NCI-H2196 (cell line): ENCODE measurements around the gene CD164.
A peak's percentile ranks its signal among the peaks of the same experiment; 100 is the strongest.
"Not testable (repeated sequence)": the region's sequence is repeated elsewhere in the genome, so short reads cannot be mapped to it uniquely, and the experiment has no call there.

Experiments used
- DNase-seq: peaks from one replicate; lab custom pipeline; 2025; ENCODE audit not compliant: unreplicated experiment; lab: John Stamatoyannopoulos, UW

CD164 gene

DNA sequence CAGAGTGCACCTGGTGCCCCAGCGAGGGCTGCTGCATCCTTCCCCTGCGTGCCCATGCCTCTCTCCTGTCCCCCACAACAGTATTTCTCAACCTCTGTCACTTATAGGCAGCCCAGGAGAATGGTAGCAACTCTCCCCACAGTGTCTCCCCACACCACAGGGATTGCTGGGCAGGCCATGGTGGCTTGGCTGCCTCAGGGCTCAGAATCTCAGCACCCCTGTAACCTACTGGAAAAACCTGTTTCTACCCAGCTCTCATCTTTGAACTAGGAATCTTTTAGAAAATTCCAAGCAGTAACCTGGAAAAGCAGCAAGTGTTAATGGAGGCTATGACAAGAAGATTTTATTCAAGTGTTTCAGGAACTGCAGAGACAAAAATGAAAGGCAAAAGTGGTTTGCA lies 38.0 kb downstream of the CD164 start:
- no peak for DNase-seq

DNA sequence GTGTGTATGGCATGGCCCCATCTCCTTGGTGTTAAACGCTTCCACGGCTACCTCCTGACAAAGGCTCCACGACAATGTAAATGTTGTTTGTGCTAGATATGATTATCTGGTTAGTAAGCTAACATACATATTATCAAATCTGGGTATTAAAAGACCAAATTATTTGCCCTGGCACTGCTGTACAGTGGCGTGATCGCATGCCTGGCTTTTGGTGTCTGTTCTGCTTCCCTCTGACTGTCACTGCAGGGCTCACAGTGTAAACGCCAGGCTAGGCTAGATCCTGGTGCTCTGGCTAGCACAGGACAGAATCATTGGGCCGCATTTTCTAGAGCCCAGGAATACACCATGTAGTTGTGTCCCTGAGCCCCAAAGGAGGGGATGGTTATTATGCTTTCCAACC lies 38.7 kb downstream of the CD164 start:
- no peak for DNase-seq

DNA sequence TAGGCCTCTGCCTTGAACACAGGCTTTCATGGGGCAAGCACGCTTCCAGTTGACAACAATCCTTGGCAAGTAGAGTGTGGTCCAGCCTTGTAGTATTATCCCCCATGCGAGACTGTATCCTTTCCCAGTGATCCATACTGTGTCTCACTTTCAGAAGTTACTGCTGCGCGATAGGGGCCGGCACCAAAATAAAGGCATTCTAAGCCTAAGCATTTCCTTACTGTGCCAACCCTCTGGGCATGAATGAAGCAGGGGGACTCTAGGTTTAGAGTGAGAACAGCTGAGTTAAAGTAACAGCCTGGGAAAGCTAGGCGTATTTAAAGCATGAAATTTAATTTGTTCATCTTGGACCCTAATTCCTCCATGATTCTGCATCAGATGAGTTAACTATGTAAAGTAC lies 39.4 kb downstream of the CD164 start:
- no peak for DNase-seq

DNA sequence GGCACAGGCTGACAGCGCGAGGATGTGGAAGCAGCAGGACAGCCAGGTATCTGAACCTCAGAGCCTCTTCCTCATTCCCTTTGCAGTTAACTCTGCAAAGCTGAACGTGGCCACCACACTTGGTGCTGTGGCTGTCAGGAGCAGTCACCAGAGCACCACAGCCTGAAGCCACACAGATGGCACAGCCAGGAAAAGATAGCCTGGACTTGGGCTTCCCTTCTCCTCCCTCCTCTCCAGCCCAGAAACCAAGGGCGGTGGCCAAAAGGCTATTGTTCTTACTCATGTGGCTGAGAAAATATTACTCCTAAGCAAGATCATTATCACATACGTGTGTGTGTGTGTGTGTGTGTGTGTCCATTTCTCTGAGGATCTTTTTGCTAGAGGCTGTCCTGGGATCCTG lies 39.8 kb downstream of the CD164 start:
- DNase-seq, result no peak

DNA sequence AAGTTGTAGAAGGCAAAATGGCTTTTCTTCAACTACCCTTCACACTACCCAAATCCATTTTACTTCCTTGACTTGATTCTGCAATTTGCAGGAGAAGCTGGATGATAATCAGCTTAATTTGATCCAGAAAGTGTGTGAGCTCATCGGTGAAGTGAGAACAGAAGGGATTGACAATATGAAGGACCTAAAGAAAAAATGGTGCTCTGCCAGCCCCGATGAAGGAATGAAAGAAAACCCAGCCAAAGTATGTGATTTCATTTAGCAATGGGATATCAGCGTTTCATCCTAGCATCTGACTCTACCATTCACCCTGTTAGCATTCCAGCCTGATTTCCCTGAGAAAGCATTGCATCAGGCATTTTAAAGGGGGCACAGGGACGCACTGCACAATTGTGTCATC lies 41.5 kb downstream of the CD164 start:
- no peak for DNase-seq

DNA sequence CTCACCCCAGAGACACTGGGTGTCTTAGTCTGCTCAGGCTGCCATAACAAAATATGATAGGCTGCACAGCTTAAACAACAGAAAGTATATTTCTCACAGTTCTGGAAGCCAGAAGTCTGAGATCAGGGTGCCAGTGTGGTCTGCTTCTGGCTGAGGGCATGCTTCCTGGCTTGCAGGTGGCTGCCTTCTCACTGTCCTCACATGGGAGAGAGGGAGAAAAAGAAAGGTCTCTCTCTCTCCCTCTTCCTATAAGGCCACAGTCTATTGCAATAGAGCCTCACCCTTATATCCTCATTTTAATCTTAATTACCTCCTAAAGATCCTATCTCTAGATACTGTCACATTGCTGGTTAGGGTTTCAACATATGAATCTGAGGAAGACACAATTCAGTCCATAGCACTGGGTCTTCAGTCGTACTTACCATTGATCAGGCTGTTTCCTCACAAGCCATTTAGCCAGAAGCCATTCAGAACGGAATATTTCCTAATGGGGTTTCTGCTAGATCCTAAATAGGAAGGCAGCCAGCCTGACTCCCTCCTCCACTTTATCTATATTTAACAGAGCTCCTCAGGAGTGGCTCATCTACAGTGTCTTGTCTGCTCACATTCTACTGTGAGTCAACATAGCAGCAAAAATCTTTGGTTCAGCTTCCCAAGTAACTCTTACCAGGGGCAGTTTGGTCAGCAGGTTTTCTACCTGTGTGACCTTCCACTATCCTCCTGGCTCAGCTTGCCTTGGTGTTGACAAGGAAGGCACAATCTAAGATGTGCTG lies 42.2 kb downstream of the CD164 start:
- no peak for DNase-seq

DNA sequence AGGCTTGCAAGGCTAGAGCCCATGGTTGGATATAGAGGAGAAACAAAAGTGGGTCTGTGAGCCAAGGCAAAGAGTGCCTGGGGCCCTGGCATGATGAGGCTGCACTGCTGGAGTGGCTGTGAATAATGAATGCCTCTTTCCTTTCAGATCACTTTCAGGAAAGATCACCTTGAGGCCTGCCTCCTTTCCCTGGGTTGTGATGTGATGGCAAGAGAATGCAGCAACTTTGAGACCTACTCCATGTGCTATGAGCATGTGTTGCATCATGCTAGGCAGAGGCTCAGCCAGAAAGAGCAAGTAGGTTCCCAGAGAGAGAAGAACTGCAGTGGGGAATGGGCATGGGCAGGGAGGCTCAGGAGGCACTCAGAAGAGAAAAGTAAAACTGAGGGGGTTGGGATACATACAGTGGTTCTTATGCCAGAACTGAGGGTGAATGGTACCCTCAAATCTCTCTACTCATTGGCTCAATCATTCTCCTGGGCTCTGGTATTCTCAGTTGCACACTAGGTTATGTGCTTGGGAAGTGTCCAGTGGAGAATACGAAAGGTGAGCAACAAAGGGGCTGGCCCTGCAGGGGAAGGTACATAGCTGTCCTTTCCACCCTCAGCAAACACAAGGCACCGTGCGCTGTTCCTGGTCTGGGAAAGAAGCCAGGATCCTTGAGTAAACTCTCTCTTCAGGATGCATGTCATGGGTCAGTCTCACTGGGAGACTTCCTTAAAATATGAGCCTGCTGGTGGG lies 45.9 kb downstream of the CD164 start:
- DNase-seq, result peak; percentile 76

DNA sequence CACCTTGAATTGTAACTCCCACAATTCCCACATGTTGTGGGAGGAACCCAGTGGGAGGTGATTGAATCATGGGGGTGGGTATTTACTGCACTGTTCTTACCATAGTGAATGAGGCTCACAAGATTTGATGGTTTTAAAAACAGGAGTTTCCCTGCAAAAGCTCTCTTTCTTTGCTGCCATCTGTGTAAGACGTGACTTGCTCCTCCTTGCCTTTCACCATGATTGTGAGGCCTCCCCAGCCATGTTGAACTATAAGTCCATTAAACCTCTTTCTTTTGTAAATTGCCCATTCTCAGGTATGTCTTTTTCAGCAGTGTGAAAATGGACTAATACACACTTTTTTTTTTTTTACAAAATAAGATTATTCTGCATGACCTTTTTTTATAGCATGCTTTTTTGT lies 48.4 kb downstream of the CD164 start:
- DNase-seq, result not testable (repeated sequence)

DNA sequence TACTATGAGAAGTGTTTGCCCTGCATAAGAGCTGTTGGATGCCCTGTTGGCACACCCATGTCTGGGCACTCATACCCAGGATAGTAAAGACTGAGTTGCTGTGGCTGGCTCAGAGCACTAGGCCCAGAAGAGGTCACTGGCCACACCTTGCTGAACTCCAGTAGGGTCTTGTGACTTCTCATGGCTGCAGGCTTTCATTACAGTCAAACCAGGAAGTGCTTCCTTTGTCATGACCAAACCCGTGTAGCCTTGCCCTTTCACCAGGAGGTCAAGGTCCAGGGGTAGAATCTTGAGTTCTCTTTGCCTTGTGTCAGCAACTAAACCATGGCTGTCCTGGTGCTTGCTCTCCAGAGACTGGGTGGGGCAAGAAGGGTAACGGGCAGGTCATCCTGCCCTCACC lies 49.5 kb downstream of the CD164 start:
- DNase-seq, result no peak

DNA sequence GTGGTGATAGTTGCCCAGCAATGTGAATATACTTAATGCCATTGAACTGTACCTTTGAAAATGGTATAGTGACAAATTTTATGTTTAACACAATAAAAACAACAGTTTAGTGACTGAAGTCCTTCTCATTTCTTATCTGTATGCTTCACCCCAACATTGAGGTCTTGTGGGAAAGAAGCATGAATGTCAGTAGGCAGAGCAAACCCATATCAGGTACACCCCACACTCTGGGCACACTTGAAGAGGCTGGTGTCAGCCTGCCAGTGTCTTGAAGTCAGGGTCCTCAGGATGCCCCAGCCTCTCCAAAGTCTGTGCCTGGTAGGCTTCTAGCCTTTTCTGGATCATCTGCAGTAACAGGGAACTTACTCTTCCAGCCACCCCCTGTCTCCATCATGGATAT lies 51.2 kb downstream of the CD164 start:
- no peak for DNase-seq

DNA sequence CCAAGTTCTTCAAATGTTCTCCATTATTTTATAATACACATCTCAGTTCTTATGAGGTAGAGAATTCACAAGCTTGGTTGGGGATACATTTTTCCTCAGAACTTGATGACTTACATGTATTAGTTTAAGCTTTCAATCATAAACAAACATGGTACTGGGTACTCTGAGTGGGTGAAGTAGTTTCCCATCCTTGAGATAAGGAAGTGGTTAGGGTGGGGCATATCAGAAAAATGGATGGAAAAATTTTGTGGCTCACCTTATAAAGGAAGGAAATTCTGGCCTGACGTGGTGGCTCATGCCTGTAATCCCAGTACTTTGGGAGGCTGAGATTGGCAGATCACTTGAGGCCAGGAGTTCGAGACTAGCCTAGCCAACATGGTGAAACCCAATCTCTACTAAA lies 52.0 kb downstream of the CD164 start:
- no peak for DNase-seq

DNA sequence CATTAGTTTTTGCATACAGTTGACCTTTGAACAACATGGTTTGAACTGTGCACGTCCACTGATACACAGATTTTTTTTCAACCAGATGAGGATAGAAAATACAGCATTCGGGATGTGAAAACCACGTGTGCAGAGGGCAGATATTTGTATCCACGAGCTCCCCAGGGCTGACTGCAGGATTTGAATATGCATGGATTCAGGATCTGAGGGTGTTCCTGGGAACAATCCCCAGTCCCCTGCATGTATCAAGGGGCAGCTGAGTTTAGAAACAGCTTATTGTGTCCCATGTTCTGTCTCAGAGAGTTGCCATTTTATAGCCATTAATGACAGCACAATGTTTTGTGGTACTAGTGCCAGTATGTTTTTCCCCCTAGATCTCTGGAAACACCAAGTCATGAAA lies 53.6 kb downstream of the CD164 start:
- no peak for DNase-seq

DNA sequence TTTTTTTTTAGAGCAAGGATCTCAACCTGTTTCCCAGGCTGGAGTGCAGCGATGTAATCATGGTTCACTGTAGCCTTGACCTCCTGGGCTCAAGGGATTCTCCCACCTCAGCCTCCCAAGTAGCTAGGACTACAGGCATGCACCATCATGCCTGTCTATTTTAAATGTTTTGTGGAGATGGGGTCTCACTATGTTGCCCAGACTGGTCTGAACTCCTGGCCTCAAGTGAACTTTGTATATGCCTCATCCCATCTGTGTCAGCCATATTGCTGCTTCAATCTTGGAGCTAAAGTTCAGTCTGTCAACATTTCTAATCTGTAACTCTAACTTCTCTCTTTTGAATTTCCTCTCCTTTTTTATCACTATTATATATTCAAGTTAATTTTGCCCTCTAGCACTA lies 54.3 kb downstream of the CD164 start:
- DNase-seq, result no peak

DNA sequence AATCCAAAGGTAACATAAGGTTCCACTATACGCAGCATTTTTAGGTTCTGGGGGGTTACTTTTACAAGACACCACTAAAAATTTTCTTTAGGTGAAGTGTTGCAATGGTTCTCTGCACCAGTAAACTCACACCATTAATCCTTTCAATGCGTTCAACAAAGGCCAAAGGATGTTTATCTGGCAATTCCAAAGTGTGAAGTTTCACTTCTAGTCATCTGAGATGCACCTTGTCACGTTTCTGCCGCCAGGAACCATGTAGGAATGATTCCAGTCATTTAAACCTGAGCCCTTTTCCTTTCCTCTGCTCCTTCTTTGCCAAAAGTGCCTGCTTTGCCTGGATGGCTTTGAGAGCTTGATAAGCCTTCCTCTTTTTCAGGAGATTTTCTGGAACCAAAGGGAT lies 54.8 kb downstream of the CD164 start:
- no peak for DNase-seq

DNA sequence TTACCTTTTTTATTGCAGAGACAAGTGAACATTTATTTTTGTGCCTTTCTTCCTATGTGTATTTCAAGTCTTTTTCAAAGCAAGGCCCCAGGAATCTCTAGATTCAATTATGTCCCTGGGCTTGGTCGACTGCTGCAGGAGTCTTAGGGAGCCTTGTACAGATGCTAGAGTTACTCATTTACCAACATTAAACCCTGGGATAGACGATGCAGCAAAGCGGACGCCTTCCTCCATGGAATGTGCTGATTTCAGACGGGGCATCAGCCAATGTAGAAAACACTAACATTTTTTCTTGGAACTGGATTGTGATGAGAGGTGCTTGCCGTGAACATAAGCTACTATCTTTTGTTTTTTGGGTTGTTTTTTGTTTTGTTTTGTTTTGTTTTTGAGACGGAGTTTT lies 55.9 kb downstream of the CD164 start:
- DNase-seq, result no peak

DNA sequence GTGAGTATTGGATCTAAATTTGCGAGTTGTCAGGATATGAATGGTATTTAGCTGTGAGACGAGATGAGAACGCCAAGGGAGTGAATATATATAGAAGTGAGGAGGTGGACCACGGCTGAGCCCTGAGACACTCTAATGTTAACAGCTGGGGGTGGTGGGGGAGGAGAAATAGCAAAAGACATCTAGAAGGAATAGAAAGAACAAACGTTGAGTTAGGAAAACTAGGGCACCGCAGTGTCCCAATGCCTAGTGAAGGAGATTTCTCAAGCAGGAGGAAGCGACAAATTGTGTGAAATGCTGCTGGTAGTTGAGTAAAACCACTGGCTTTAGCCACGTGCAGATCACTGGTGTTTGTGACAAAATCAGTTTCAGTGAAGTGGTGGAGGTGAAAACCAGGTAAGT lies 56.9 kb downstream of the CD164 start:
- DNase-seq, result no peak

DNA sequence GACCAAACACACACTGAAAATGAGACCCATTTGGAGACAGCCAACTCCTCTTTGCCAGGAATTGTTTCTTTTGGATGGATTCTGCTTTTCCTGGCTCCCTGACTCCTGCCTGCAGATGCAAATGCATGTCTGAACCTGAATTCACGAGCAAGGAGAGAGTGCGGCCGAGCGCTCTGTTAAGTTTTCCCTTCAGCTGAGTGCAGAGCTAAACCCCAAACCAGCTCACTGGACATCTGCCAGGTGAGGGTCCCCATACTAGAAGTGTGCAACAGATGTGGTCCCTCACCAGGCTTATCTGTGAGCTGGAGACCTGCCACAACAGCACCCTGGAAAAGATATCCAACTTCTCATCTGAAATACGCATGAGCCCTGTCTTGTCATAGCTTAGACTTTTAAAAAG lies 59.0 kb downstream of the CD164 start:
- DNase-seq, result no peak

DNA sequence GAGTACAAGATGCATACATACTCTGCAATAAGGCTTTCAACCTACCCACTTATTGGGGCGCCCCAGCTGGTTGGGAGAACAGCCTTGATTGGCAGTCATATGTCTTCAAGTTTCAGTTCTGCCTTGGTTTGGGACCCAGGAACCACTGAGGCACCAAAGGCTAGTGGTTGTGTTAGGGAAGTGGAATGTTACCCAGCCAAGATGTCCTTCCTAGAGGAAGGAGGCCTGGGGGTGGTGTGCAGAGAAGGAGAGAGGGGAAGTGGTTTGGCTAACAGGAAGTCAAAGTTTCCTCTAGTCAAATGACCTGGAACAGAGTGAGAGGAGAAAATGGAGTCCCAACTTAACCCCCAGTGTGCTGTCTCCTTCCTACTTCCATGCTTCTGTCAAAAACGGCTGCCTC lies 59.4 kb downstream of the CD164 start:
- DNase-seq, result no peak

DNA sequence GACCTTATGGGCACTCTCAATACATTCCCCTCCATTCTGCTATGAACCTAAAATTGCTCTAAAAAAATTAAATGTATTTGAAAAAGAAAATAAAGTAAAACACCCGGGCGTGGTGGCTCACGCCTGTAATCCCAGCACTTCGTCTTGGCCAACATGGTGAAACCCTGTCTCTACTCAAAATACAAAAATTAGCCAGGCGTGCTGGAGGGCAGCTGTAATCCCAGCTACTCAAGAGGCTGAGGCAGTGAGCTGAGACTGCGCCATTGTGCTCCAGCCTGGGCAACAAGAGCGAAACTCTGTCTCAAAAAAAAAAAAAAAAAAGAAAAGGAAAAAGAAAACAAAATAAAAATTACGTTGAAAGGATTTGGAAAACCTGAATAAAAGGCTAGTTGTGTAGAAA lies 60.5 kb downstream of the CD164 start:
- no peak for DNase-seq

DNA sequence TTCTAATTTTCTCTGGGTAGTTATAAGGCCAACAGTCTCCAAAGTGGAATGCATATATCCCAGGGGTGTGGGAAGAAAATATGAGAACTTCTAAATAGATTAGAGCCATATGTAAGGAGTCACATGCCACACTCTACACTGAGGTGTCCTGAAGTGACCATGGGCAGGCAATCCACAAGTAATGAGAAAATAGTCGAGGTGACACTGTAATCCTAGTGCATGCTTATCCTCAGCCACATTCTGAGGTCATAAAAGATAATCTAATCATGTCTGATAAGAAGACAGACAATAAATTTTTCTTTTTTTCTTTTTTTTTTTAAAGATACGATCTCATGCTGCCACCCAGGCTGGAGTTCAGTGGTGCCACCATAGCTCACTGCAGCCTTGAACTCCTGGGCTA lies 62.2 kb downstream of the CD164 start:
- DNase-seq, result no peak

DNA sequence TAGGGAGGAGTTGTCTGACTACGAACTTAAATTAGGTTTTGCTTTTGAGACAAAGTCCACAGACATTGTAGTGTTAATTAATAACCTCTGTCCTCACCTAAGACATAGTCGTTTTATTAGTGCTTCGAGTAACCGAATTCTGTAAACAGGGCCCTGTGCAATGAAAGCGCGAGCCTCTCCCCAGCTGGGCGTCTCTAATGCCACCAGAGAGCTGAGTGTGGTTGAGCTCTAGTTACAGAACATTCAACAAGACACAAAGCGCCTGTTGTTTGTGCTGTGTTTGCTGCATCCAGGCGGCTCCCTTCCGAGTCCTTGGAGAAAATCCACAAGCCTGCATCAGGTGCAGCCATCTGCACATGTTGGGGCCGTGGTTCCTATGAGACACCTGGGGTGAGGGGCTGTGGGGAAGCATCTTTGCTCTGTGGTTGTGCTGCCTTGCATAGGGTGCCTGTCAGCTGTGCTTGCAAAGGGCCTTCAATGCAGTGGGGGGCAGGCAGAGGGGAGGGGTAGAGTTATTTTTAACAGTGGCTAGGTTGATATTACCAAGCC lies 63.9 kb downstream of the CD164 start:
- DNase-seq, result peak; percentile 90

DNA sequence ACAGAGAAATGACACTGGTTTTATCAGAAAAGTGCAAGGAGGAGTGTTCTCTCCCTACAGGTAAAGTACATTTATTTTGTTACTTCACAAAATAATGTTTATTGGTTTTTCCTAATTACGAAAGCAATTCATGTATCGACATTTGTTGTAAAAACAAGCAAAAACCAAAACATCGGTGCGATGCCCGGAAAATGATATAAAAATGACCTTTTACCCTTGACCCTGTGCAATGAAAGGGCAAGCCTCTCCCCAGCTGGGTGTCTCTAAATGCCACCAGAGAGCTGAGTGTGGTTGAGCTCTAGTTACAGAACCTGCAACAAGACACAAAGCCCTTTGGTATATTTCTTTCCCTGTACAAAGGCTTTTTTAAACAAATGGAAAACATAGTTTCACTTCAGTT lies 65.4 kb downstream of the CD164 start:
- no peak for DNase-seq
